Measurements from ENCODE around the gene FAT2.

The FAT2 gene

DNA sequence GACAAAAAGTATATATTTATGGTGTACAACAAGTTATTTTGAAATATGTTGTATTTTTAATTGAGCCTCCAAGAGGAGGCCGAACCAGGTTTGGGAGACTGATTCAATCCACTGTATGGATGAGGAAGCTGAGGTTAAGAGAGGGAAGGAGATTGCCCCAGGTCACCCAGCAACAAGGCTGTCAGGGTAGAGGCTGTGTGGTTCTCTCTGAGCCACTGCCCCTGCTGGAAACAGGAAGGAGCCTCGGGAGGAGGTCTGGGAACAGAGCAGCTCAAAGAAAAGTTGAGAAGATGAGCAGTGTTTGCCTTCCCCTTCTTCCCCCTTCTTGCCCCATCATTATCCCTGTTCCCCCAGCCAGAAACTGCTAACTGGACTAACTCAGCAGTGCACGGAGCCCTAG lies 6.6 kb upstream of the FAT2 start:
- no peak for TF ChIP-seq CTCF (IDR thresholded peaks at IDR 0.05)
- intact Hi-C loops (cut with DNase I; ENCODE audit: low total_unique reads) = no loop called here
- no peaks in the 10 kb centered on the region for H3K27me3 ChIP-seq
- no peak for DNase-seq
- H3K9me3 ChIP-seq = no peaks in the 10 kb centered on the region
- no peak overlapping the region for H3K4me3 ChIP-seq
- peaks cover 0 to 3% (median 0%) of the 10 kb centered on the region in 4 donors for H3K4me1 ChIP-seq
- no peak overlapping the region for H3K27ac ChIP-seq
- H3K36me3 ChIP-seq = no peaks in the 10 kb centered on the region

DNA sequence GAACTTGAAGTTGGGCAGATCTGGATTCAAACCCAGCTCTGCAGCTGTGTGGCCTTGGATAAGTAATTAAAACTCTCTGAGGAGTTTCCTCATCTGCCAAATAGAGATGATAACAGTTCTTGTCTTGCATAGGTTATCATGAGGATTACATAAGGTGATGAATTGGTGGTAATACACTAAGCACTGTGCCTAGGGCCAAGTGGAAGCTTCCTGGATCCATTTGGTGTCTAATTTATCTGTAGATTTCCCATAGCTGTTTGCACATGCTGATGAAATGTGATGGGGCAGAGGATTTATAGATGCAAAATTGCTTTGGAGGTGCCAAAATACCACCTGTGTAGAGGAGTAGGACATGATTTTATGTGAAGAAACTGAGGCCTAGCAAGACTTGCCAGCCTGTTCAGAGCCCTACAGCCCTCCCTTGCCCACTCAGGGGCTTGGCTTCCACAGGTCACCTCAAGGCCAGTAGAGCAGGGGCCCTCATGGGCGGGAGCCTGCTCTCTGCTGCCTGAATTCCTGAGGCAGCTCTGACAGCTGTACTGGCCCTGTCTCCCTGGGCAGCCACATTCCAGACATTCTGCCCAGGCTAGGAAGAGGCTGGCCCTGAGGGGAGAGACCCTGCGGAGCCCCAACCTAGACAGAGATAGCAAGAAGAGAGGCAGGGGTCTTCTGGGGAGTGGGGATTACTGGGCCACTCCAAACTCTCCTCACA lies 5.9 kb upstream of the FAT2 start:
- Histone ChIP-seq H3K27me3 (no peaks in the 10 kb centered on the region), H3K4me1 (no peaks in the 10 kb centered on the region), H3K9me3 (no peaks in the 10 kb centered on the region), H3K27ac (no peak overlapping the region), H3K36me3 (no peaks in the 10 kb centered on the region), H3K4me3 (no peak overlapping the region)
- intact Hi-C loops (cut with DNase I; ENCODE audit: low total_unique reads) = no loop called here
- DNase-seq = no peak
- no peak for TF ChIP-seq CTCF (IDR thresholded peaks at IDR 0.05)

- TF ChIP-seq CTCF (IDR thresholded peaks at IDR 0.05) = no peak
- DNase-seq = no peak
- H3K27ac ChIP-seq = no peak overlapping the region
- no peak overlapping the region for H3K4me3 ChIP-seq
- intact Hi-C loops (cut with DNase I; ENCODE audit: low total_unique reads) = no loop called here
- no peaks in the 10 kb centered on the region for H3K36me3 ChIP-seq
- no peaks in the 10 kb centered on the region for H3K9me3 ChIP-seq
- H3K4me1 ChIP-seq = no peaks in the 10 kb centered on the region
- H3K27me3 ChIP-seq = no peaks in the 10 kb centered on the region
Observed at GRCh38 chr5:151595411-151595826, 4.3 kb upstream of the FAT2 start.

- H3K9me3 ChIP-seq = no peaks in the 10 kb centered on the region
- DNase-seq = no peak
Observed at GRCh38 chr5:151592855-151593408, 1.8 kb upstream of the FAT2 start.

DNA sequence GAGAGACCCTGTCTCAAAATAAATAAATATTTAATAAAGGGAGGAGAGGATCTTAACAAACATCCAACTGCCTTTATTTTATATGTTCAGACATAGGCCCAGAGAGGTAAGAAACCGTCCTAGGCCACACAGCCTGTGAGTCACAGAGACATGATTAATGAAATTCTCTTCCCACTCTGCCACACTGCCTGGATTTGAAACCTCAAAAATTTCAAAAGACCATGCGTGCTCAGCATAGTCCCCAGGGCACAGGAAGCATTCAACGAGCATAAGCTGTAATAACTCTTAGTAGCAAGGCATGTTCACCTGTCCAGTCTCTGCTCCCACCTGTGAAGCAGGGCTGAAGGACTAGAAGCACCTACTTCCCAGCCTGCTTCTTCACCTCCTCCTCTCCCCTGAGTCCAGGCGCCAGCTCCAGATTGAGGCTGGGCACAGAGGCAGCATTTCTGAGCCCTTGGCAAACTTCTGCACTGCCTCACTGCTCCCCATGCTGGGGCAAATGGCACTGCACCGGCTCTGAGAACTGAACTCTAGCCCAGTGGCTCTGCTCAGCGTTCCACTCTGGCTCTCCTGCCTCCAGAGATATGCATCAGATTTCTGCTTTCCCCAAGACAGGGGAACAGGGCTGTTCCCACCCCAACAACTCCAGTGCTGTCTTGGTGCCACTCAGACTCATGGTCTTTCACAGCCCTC lies 1.1 kb downstream of the FAT2 start:
- DNase-seq = no peak

More at GRCh38 chr5:151592855-151593408, 1.8 kb upstream of the FAT2 start:
- Histone ChIP-seq H3K4me1 (no peaks in the 10 kb centered on the region), H3K27ac (no peak overlapping the region), H3K36me3 (no peaks in the 10 kb centered on the region), H3K27me3 (no peaks in the 10 kb centered on the region), H3K4me3 (no peak overlapping the region)
- intact Hi-C loops (cut with DNase I; ENCODE audit: low total_unique reads) = no loop called here
- no peak for TF ChIP-seq CTCF (IDR thresholded peaks at IDR 0.05)

More for the DNA sequence above, 1.1 kb downstream of the FAT2 start:
- Histone ChIP-seq H3K4me3 (no peak overlapping the region), H3K27me3 (no peaks in the 10 kb centered on the region), H3K27ac (no peak overlapping the region), H3K36me3 (no peaks in the 10 kb centered on the region), H3K9me3 (no peaks in the 10 kb centered on the region), H3K4me1 (no peaks in the 10 kb centered on the region)
- intact Hi-C loops (cut with DNase I; ENCODE audit: low total_unique reads) = no loop called here
- TF ChIP-seq CTCF (IDR thresholded peaks at IDR 0.05) = no peak
